ENCODE data around the gene PCK1. TPM values are rescaled to one million over a fixed set of nuclear protein-coding genes. Genes with fewer than 3 reads are reported as not detected.

Gene PCK1
- total and polyA plus RNA-seq, 7 experiments from 2014 or later: not detected

- Mint-ChIP-seq H3K9me3 (peaks cover 0 to 13% (median 3%) of the 10 kb centered on the region in 11 donors), H3K36me3 (no peaks in the 10 kb centered on the region), H3K27me3 (peaks cover 4 to 14% (median 8%) of the 10 kb centered on the region in 5 donors), H3K4me3 (no peak overlapping the region), H3K27ac (no peak overlapping the region), H3K4me1 (peaks cover 0 to 7% (median 4%) of the 10 kb centered on the region in 7 donors)
- DNase-seq (no peak), ATAC-seq (no peak)
- ChIA-PET POLR2A (no interaction called here), CTCF (interaction anchor here (1.1 kb wide), 1 partner anchor 639 kb away, joined by 5 read pairs; the partner anchor contains the start of gene ANKRD60)
- no peaks in the 10 kb centered on the region for H3K36me3 ChIP-seq (ENCODE audit: control insufficient read depth in 2 of 3, insufficient read depth in 3 of 3, low read length in 3 of 3)
- no peaks in the 10 kb centered on the region for H3K27me3 ChIP-seq (ENCODE audit: control insufficient read depth in 2 of 2, insufficient read depth in 2 of 2, low read length in 2 of 2)
- no peak overlapping the region for H3K27ac ChIP-seq (ENCODE audit: low read depth, low read length)
- intact Hi-C loops (cut with micrococcal nuclease): loop anchor here in 1 of 2 donors (10.0 kb wide), 1 partner anchor 495 kb away; no protein-coding TSS in a partner anchor
- H3K4me1 ChIP-seq (ENCODE audit: control insufficient read depth in 2 of 2, insufficient read depth in 2 of 2, low read length in 2 of 2): no peaks in the 10 kb centered on the region
- H3K4me3 ChIP-seq (ENCODE audit: low read length): no peak overlapping the region
- H3K9me3 ChIP-seq (ENCODE audit: control insufficient read depth in 2 of 3, low read length in 3 of 3): peaks cover 0 to 9% (median 0%) of the 10 kb centered on the region in 3 experiments
These were observed 29.0 kb downstream of the PCK1 start for GRCh38 chr20:57589728-57590484.

- H3K36me3 ChIP-seq (ENCODE audit: control insufficient read depth in 2 of 3, insufficient read depth in 3 of 3, low read length in 3 of 3): no peaks in the 10 kb centered on the region
- DNase-seq (no peak), ATAC-seq (no peak)
- H3K27ac ChIP-seq (ENCODE audit: low read depth, low read length): no peak overlapping the region
- H3K9me3 ChIP-seq (ENCODE audit: control insufficient read depth in 2 of 3, low read length in 3 of 3): peaks cover 0 to 9% (median 0%) of the 10 kb centered on the region in 3 experiments
- H3K27ac Mint-ChIP-seq: no peak overlapping the region
- CTCF ChIA-PET: interaction anchor here (1.8 kb wide), 1 partner anchor 1040 kb away, joined by 7 read pairs; no protein-coding TSS in a partner anchor
- no peak overlapping the region for H3K4me3 Mint-ChIP-seq
- peaks cover 0 to 7% (median 4%) of the 10 kb centered on the region in 7 donors for H3K4me1 Mint-ChIP-seq
- no peaks in the 10 kb centered on the region for H3K27me3 ChIP-seq (ENCODE audit: control insufficient read depth in 2 of 2, insufficient read depth in 2 of 2, low read length in 2 of 2)
- no peaks in the 10 kb centered on the region for H3K36me3 Mint-ChIP-seq
- peaks cover 0 to 13% (median 3%) of the 10 kb centered on the region in 11 donors for H3K9me3 Mint-ChIP-seq
- H3K4me1 ChIP-seq (ENCODE audit: control insufficient read depth in 2 of 2, insufficient read depth in 2 of 2, low read length in 2 of 2): no peaks in the 10 kb centered on the region
- H3K27me3 Mint-ChIP-seq: peaks cover 0 to 10% (median 1%) of the 10 kb centered on the region in 5 donors
- POLR2A ChIA-PET: no interaction called here
- intact Hi-C loops (cut with micrococcal nuclease): loop anchor here in 1 of 2 donors (10.0 kb wide), 1 partner anchor 496 kb away; no protein-coding TSS in a partner anchor
- no peak overlapping the region for H3K4me3 ChIP-seq (ENCODE audit: low read length)
These were observed 29.8 kb downstream of the PCK1 start for GRCh38 chr20:57590485-57591288.

- Mint-ChIP-seq H3K4me3 (no peak overlapping the region), H3K27ac (no peak overlapping the region), H3K4me1 (peaks cover 0 to 7% (median 4%) of the 10 kb centered on the region in 7 donors), H3K36me3 (no peaks in the 10 kb centered on the region), H3K27me3 (peaks cover 0 to 10% (median 0%) of the 10 kb centered on the region in 5 donors), H3K9me3 (peaks cover 0 to 13% (median 3%) of the 10 kb centered on the region in 11 donors)
- H3K4me3 ChIP-seq (ENCODE audit: low read length): no peak overlapping the region
- ATAC-seq (no peak), DNase-seq (no peak)
- intact Hi-C loops (cut with micrococcal nuclease): loop anchor here in 1 of 2 donors (10.0 kb wide), 1 partner anchor 497 kb away; no protein-coding TSS in a partner anchor
- H3K27me3 ChIP-seq (ENCODE audit: control insufficient read depth in 2 of 2, insufficient read depth in 2 of 2, low read length in 2 of 2): no peaks in the 10 kb centered on the region
- CTCF ChIA-PET: interaction anchor here (0.6 to 1.8 kb wide), 2 partner anchors 15 to 1041 kb away, joined by 3 to 7 read pairs; no protein-coding TSS in a partner anchor
- peaks cover 0 to 9% (median 0%) of the 10 kb centered on the region in 3 experiments for H3K9me3 ChIP-seq (ENCODE audit: control insufficient read depth in 2 of 3, low read length in 3 of 3)
- no peaks in the 10 kb centered on the region for H3K4me1 ChIP-seq (ENCODE audit: control insufficient read depth in 2 of 2, insufficient read depth in 2 of 2, low read length in 2 of 2)
- H3K36me3 ChIP-seq (ENCODE audit: control insufficient read depth in 2 of 3, insufficient read depth in 3 of 3, low read length in 3 of 3): no peaks in the 10 kb centered on the region
- H3K27ac ChIP-seq (ENCODE audit: low read depth, low read length): no peak overlapping the region
- POLR2A ChIA-PET: interaction anchor here (0.6 kb wide), 1 partner anchor 1963 kb away, joined by 3 read pairs; no protein-coding TSS in a partner anchor
These were observed 30.6 kb downstream of the PCK1 start for GRCh38 chr20:57591289-57592229.

GRCh38 chr20:57592263-57593092, 31.6 kb downstream of the PCK1 start:
- DNase-seq: no peak
- peaks cover 0 to 6% (median 2%) of the 10 kb centered on the region in 11 donors for H3K9me3 Mint-ChIP-seq
- H3K4me3 Mint-ChIP-seq: no peak overlapping the region
- H3K27ac ChIP-seq (ENCODE audit: low read depth, low read length): no peak overlapping the region
- peaks cover 0 to 7% (median 4%) of the 10 kb centered on the region in 7 donors for H3K4me1 Mint-ChIP-seq
- H3K27me3 ChIP-seq (ENCODE audit: control insufficient read depth in 2 of 2, insufficient read depth in 2 of 2, low read length in 2 of 2): no peaks in the 10 kb centered on the region
- H3K36me3 Mint-ChIP-seq: no peaks in the 10 kb centered on the region
- CTCF ChIA-PET: interaction anchor here (0.5 to 1.8 kb wide), 3 partner anchors 16 to 1042 kb away, joined by 3 to 7 read pairs (median 3); no protein-coding TSS in a partner anchor
- no peaks in the 10 kb centered on the region for H3K36me3 ChIP-seq (ENCODE audit: control insufficient read depth in 2 of 3, insufficient read depth in 3 of 3, low read length in 3 of 3)
- H3K27ac Mint-ChIP-seq: no peak overlapping the region
- peaks cover 0 to 6% (median 0%) of the 10 kb centered on the region in 3 experiments for H3K9me3 ChIP-seq (ENCODE audit: control insufficient read depth in 2 of 3, low read length in 3 of 3)
- intact Hi-C loops (cut with micrococcal nuclease): loop anchor here in 1 of 2 donors (10.0 kb wide), 1 partner anchor 498 kb away; no protein-coding TSS in a partner anchor
- POLR2A ChIA-PET: interaction anchor here (0.6 kb wide), 1 partner anchor 1962 kb away, joined by 3 read pairs; no protein-coding TSS in a partner anchor
- no peak overlapping the region for H3K4me3 ChIP-seq (ENCODE audit: low read length)
- peaks cover 0 to 11% (median 0%) of the 10 kb centered on the region in 5 donors for H3K27me3 Mint-ChIP-seq
- H3K4me1 ChIP-seq (ENCODE audit: control insufficient read depth in 2 of 2, insufficient read depth in 2 of 2, low read length in 2 of 2): peaks cover 3 to 4% of the 10 kb centered on the region in 2 donors
- ATAC-seq: no peak

GRCh38 chr20:57593134-57593886, 32.4 kb downstream of the PCK1 start:
- no peak for ATAC-seq
- Mint-ChIP-seq H3K4me3 (peak overlapping the region in 1 of 10 donors; percentile 29), H3K27ac (peak overlapping the region in 1 of 9 donors; percentile 46), H3K36me3 (no peaks in the 10 kb centered on the region), H3K9me3 (no peaks in the 10 kb centered on the region), H3K4me1 (peaks cover 0 to 7% (median 4%) of the 10 kb centered on the region in 7 donors), H3K27me3 (peaks cover 0 to 15% (median 0%) of the 10 kb centered on the region in 5 donors)
- Histone ChIP-seq H3K9me3 (ENCODE audit: control insufficient read depth in 2 of 3, low read length in 3 of 3) (no peaks in the 10 kb centered on the region), H3K36me3 (ENCODE audit: control insufficient read depth in 2 of 3, insufficient read depth in 3 of 3, low read length in 3 of 3) (no peaks in the 10 kb centered on the region), H3K27me3 (ENCODE audit: control insufficient read depth in 2 of 2, insufficient read depth in 2 of 2, low read length in 2 of 2) (no peaks in the 10 kb centered on the region), H3K4me1 (ENCODE audit: control insufficient read depth in 2 of 2, insufficient read depth in 2 of 2, low read length in 2 of 2) (peaks cover 3 to 4% of the 10 kb centered on the region in 2 donors), H3K4me3 (ENCODE audit: low read length) (no peak overlapping the region), H3K27ac (ENCODE audit: low read depth, low read length) (no peak overlapping the region)
- POLR2A ChIA-PET: no interaction called here
- intact Hi-C loops (cut with micrococcal nuclease): loop anchor here in 1 of 2 donors (10.0 kb wide), 1 partner anchor 499 kb away; no protein-coding TSS in a partner anchor
- no peak for DNase-seq
- CTCF ChIA-PET: interaction anchor here (0.5 kb wide), 1 partner anchor 622 kb away, joined by 3 read pairs; no protein-coding TSS in a partner anchor

Data from naive thymus-derived CD4-positive, alpha-beta T cell (primary cell).